SU-DHL-6 (cell line): ENCODE data around the gene AZI2.

Source experiments
- EZH2phosphoT487 ChIP-seq: fragments of 200-600 bp; sonication (generic), shearing (Covaris generic); conservative IDR thresholded peaks from 2 replicates; pipeline ENCODE4 v1.6.1; 2018; ENCODE audit warnings: mild to moderate bottlenecking, antibody characterized with exemption, low read length, moderate library complexity, mixed read lengths
- TF ChIP-seq, protein P1 (sequence below): fragments of 200-600 bp; sonication (generic); IDR thresholded peaks from one replicate; pipeline ENCODE4 v1.5.1; 2017; ENCODE audit warnings: antibody characterized with exemption, mild to moderate bottlenecking, low read length, moderate library complexity; ENCODE audit not compliant: insufficient read depth, poor library complexity, severe bottlenecking

DNA sequence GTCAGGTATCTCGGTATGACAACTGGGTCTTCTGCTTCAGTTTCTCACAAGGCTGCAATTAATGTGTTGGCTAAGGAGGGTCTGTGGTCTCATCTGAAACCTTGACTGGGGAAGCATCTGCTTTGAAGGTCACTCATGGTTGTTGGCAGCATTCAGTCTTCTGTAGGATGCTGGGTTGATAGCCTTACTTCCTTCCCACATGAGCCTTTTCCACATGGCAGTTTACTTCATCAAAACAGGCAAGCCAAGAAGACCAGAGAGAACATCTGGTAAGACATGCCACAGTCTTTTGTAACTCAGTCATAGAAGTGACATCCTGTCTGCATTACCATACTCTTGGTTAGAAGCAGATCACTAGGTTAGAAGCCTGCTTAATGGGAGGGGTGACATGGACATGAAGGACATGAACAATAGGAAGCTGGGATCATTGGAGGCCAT, 57.7 kb downstream of the AZI2 start:
- TF ChIP-seq, protein P1, sequence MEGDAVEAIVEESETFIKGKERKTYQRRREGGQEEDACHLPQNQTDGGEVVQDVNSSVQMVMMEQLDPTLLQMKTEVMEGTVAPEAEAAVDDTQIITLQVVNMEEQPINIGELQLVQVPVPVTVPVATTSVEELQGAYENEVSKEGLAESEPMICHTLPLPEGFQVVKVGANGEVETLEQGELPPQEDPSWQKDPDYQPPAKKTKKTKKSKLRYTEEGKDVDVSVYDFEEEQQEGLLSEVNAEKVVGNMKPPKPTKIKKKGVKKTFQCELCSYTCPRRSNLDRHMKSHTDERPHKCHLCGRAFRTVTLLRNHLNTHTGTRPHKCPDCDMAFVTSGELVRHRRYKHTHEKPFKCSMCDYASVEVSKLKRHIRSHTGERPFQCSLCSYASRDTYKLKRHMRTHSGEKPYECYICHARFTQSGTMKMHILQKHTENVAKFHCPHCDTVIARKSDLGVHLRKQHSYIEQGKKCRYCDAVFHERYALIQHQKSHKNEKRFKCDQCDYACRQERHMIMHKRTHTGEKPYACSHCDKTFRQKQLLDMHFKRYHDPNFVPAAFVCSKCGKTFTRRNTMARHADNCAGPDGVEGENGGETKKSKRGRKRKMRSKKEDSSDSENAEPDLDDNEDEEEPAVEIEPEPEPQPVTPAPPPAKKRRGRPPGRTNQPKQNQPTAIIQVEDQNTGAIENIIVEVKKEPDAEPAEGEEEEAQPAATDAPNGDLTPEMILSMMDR, result no peak
- no peak for TF ChIP-seq EZH2phosphoT487
